A673 (cell line): ENCODE results near the gene MRPL33.

Source experiments
- EZH2 ChIP-seq: fragments of 200-600 bp; sonication (generic); IDR thresholded peaks from 2 replicates; pipeline ENCODE4 v1.6.1; 2017; ENCODE audit warnings: borderline replicate concordance, low read depth, mild to moderate bottlenecking, mixed read lengths, antibody characterized with exemption, low read length; ENCODE audit not compliant: poor library complexity, severe bottlenecking
- TF ChIP-seq, protein P1 (sequence below): fragments of 300-800, 200-600 bp; sonication (generic); conservative IDR thresholded peaks from 2 replicates; pipeline ENCODE4 v1.5.1; 2017; ENCODE audit warnings: low read depth, mild to moderate bottlenecking, antibody characterized with exemption, low read length, moderate library complexity, mixed read lengths

DNA sequence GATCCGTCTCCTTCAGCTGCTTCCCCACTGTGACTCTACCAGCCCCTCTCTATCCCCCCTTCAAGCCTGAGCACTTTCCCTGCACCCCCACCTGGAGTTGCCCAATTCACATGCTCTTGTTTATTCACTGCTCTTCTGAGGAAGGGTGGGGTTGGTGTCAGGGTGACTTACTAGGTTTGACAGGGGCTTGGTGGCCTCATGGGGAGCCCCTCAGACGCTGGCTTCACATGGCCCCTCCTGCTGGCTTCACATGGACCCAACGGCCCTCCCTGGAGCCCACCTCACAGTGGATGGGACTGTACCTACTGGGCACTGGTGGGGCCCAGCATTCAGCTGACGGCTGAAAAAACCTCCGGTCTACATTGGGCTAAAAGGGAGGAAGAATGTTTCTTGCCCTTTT is 16.7 kb upstream of the MRPL33 start:
- TF ChIP-seq, protein P1, sequence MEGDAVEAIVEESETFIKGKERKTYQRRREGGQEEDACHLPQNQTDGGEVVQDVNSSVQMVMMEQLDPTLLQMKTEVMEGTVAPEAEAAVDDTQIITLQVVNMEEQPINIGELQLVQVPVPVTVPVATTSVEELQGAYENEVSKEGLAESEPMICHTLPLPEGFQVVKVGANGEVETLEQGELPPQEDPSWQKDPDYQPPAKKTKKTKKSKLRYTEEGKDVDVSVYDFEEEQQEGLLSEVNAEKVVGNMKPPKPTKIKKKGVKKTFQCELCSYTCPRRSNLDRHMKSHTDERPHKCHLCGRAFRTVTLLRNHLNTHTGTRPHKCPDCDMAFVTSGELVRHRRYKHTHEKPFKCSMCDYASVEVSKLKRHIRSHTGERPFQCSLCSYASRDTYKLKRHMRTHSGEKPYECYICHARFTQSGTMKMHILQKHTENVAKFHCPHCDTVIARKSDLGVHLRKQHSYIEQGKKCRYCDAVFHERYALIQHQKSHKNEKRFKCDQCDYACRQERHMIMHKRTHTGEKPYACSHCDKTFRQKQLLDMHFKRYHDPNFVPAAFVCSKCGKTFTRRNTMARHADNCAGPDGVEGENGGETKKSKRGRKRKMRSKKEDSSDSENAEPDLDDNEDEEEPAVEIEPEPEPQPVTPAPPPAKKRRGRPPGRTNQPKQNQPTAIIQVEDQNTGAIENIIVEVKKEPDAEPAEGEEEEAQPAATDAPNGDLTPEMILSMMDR: no peak
- TF ChIP-seq EZH2: no peak
